GM23338 (cell line): ENCODE results near the gene ATP4B.

Experiments
- CREB1 ChIP-seq: fragments of 250-450 bp; sonication (Bioruptor Pico); IDR thresholded peaks from 2 replicates; pipeline ENCODE4 v1.5.0; 2020; ENCODE audit warnings: low read depth, mild to moderate bottlenecking, moderate library complexity
- CTCF ChIP-seq, 2 experiments: fragments of 200-600 bp in 1 of 2; sonication (generic) in 1 of 2; conservative IDR thresholded peaks; 2 replicates each; pipeline versions ENCODE4 v1.5.1 to v1.6.1; 2016 to 2017; ENCODE audit warnings: antibody characterized with exemption in 2 of 2, low read depth in 2 of 2, mild to moderate bottlenecking in 2 of 2, moderate library complexity in 1 of 2
- EZH2 ChIP-seq: fragments of 200-600 bp; sonication (generic); IDR thresholded peaks from one replicate; pipeline ENCODE4 v1.8.0; 2017; ENCODE audit warnings: antibody characterized with exemption, mild to moderate bottlenecking, low read depth; ENCODE audit not compliant: unreplicated experiment
- POLR2AphosphoS5 ChIP-seq: IDR thresholded peaks from 2 replicates; pipeline ENCODE4 v1.6.1; 2016; ENCODE audit warnings: antibody characterized with exemption, low read depth
- REST ChIP-seq: IDR thresholded peaks from one replicate; pipeline ENCODE4 v1.6.1; 2018; ENCODE audit warnings: antibody characterized with exemption; ENCODE audit not compliant: unreplicated experiment
- ZNF114 ChIP-seq: fragments of 250-450 bp; sonication (Bioruptor Pico); IDR thresholded peaks from 2 replicates; pipeline ENCODE4 v1.5.0; 2020; ENCODE audit warnings: mild to moderate bottlenecking, moderate library complexity
- ZNF331 ChIP-seq: fragments of 250-450 bp; sonication (Bioruptor Pico); IDR thresholded peaks from 2 replicates; pipeline ENCODE4 v1.5.0; 2020; ENCODE audit warnings: low read depth, mild to moderate bottlenecking, moderate library complexity
- TF ChIP-seq, protein P1 (sequence below): IDR thresholded peaks from 2 replicates; pipeline ENCODE4 v1.6.1; 2016; ENCODE audit warnings: antibody characterized with exemption

DNA sequence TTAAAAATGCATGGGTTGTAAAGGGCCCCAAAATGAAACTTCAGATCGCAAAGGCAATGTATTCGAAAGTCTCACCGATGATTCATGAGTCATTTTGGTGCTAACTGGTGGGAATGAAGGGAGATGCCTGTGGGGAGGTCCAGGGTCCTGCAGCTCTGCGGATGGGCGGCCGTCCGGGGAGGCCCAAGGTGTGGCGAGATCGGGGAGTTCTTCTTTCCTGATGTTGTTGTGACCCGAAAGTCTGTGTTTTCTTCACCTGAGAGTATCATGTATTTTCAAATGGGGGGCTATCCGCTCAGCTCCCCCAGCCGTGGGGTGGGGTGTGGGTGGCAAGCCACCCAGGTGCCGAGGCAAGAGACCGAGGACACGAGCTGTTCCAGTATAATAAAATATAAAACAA is 37.0 kb downstream of the ATP4B start:
- TF ChIP-seq CTCF (conservative IDR thresholded peaks at IDR 0.05; ENCODE audit: low read depth in 2 of 2): no peak
- TF ChIP-seq EZH2: no peak
- no peak for TF ChIP-seq ZNF331 (CRISPR knock-in tag)
- no peak for TF ChIP-seq CREB1 (CRISPR knock-in tag)
- TF ChIP-seq, protein P1, sequence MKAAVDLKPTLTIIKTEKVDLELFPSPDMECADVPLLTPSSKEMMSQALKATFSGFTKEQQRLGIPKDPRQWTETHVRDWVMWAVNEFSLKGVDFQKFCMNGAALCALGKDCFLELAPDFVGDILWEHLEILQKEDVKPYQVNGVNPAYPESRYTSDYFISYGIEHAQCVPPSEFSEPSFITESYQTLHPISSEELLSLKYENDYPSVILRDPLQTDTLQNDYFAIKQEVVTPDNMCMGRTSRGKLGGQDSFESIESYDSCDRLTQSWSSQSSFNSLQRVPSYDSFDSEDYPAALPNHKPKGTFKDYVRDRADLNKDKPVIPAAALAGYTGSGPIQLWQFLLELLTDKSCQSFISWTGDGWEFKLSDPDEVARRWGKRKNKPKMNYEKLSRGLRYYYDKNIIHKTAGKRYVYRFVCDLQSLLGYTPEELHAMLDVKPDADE: no peak
- no peak for TF ChIP-seq POLR2AphosphoS5
- no peak for TF ChIP-seq REST
- no peak for TF ChIP-seq ZNF114 (CRISPR knock-in tag)
